Measurements from ENCODE around the gene MAX.

MAX gene

DNA sequence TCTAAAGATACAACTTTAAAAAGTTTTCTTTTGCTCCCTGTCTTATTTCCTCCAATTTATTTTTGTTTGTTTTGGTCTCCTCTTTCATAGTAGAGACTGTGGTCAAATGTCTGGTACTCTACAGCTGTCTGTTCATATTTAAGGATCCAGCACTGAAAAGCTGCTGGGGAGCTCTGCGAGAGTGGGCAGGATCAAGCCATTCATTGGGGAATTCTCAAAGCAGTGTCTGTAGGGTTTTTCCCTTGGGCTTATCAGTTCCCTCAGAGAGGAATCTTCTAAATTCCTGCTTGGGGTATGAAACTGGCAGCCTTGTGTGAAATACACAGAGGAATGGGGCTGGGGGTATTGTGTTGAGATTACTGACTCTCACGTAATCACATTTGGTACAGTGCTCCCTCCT is 63.4 kb downstream of the MAX start:
- H3K27ac ChIP-seq (ENCODE audit: low read length) = no peak overlapping the region
- no peak overlapping the region for H3K9ac ChIP-seq (ENCODE audit: low read length)
- H3K9me3 ChIP-seq (replicated peaks; ENCODE audit: insufficient read depth, low read length) = no peaks in the 10 kb centered on the region
- no peaks in the 10 kb centered on the region for H3K79me2 ChIP-seq (ENCODE audit: low read length)
- TF ChIP-seq EZH2phosphoT487 (IDR thresholded peaks at IDR 0.05; ENCODE audit: low read length) = no peak
- TF ChIP-seq EZH2 (optimal IDR thresholded peaks at IDR 0.05; ENCODE audit: low read depth, low read length) = no peak
- TF ChIP-seq, protein P1, sequence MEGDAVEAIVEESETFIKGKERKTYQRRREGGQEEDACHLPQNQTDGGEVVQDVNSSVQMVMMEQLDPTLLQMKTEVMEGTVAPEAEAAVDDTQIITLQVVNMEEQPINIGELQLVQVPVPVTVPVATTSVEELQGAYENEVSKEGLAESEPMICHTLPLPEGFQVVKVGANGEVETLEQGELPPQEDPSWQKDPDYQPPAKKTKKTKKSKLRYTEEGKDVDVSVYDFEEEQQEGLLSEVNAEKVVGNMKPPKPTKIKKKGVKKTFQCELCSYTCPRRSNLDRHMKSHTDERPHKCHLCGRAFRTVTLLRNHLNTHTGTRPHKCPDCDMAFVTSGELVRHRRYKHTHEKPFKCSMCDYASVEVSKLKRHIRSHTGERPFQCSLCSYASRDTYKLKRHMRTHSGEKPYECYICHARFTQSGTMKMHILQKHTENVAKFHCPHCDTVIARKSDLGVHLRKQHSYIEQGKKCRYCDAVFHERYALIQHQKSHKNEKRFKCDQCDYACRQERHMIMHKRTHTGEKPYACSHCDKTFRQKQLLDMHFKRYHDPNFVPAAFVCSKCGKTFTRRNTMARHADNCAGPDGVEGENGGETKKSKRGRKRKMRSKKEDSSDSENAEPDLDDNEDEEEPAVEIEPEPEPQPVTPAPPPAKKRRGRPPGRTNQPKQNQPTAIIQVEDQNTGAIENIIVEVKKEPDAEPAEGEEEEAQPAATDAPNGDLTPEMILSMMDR (IDR thresholded peaks at IDR 0.05; ENCODE audit: low read length) = no peak
- H3K4me1 ChIP-seq (ENCODE audit: low read length) = no peaks in the 10 kb centered on the region
- no peaks in the 10 kb centered on the region for H3K9me2 ChIP-seq (replicated peaks; ENCODE audit: insufficient read depth, low read length)
- no peaks in the 10 kb centered on the region for H3F3A ChIP-seq (ENCODE audit: insufficient read depth, low read length)
- H3K4me3 ChIP-seq (ENCODE audit: low read length) = no peak overlapping the region
- H3K27me3 ChIP-seq (replicated peaks; ENCODE audit: insufficient read depth, low read length) = no peaks in the 10 kb centered on the region
- H3K36me3 ChIP-seq (replicated peaks; ENCODE audit: insufficient read depth, low read length) = no peaks in the 10 kb centered on the region
- DNase-seq = no peak
- H3K4me2 ChIP-seq (ENCODE audit: low read depth, low read length) = no peak overlapping the region
- H2AFZ ChIP-seq (ENCODE audit: low read length) = no peak overlapping the region
- H4K20me1 ChIP-seq (ENCODE audit: insufficient read depth, low read length) = no peaks in the 10 kb centered on the region

DNA sequence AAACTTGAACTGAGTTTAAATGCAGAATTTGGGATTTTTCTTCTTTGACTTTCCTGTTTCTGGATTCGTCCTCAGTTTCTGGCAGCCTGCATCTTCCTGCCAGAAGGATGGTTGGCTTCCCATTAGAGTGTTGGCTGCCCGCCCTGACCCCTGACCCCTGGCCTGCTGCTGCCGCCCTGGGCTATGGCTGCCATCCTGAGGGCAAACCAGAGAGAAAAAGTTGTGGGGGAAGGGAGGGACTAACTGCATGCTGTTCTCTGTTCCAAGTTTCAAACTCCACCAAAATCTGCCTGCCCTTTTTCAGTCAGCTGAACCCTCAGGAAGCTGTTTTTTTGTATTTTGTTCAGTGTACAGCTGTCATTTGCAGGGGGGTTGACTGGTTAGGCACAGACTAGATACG is 67.3 kb downstream of the MAX start:
- Histone ChIP-seq H3K4me3 (ENCODE audit: low read length) (no peak overlapping the region), H3F3A (ENCODE audit: insufficient read depth, low read length) (no peaks in the 10 kb centered on the region), H3K27me3 (replicated peaks; ENCODE audit: insufficient read depth, low read length) (no peaks in the 10 kb centered on the region), H4K20me1 (ENCODE audit: insufficient read depth, low read length) (no peaks in the 10 kb centered on the region), H3K9me2 (replicated peaks; ENCODE audit: insufficient read depth, low read length) (no peaks in the 10 kb centered on the region), H3K9ac (ENCODE audit: low read length) (no peak overlapping the region), H3K79me2 (ENCODE audit: low read length) (no peaks in the 10 kb centered on the region), H3K9me3 (replicated peaks; ENCODE audit: insufficient read depth, low read length) (no peaks in the 10 kb centered on the region), H3K4me2 (ENCODE audit: low read depth, low read length) (no peak overlapping the region), H2AFZ (ENCODE audit: low read length) (no peak overlapping the region), H3K36me3 (replicated peaks; ENCODE audit: insufficient read depth, low read length) (no peaks in the 10 kb centered on the region), H3K27ac (ENCODE audit: low read length) (no peak overlapping the region), H3K4me1 (ENCODE audit: low read length) (no peaks in the 10 kb centered on the region)
- no peak for DNase-seq
- TF ChIP-seq EZH2phosphoT487 (IDR thresholded peaks at IDR 0.05; ENCODE audit: low read length) (no peak), EZH2 (optimal IDR thresholded peaks at IDR 0.05; ENCODE audit: low read depth, low read length) (no peak)
- TF ChIP-seq, protein P1 (IDR thresholded peaks at IDR 0.05; ENCODE audit: low read length) = no peak

- no peak overlapping the region for H3K4me3 ChIP-seq (ENCODE audit: low read length)
- H3K79me2 ChIP-seq (ENCODE audit: low read length) = no peaks in the 10 kb centered on the region
- DNase-seq = no peak
- H3K9me2 ChIP-seq (replicated peaks; ENCODE audit: insufficient read depth, low read length) = no peaks in the 10 kb centered on the region
- H3K9me3 ChIP-seq (replicated peaks; ENCODE audit: insufficient read depth, low read length) = no peaks in the 10 kb centered on the region
- H3K4me1 ChIP-seq (ENCODE audit: low read length) = no peaks in the 10 kb centered on the region
- no peaks in the 10 kb centered on the region for H4K20me1 ChIP-seq (ENCODE audit: insufficient read depth, low read length)
- no peak overlapping the region for H3K27ac ChIP-seq (ENCODE audit: low read length)
- TF ChIP-seq EZH2phosphoT487 (IDR thresholded peaks at IDR 0.05; ENCODE audit: low read length) = no peak
- TF ChIP-seq, protein P1 (IDR thresholded peaks at IDR 0.05; ENCODE audit: low read length) = no peak
- no peak for TF ChIP-seq EZH2 (optimal IDR thresholded peaks at IDR 0.05; ENCODE audit: low read depth, low read length)
- no peak overlapping the region for H3K4me2 ChIP-seq (ENCODE audit: low read depth, low read length)
- H3K27me3 ChIP-seq (replicated peaks; ENCODE audit: insufficient read depth, low read length) = no peaks in the 10 kb centered on the region
- H3K9ac ChIP-seq (ENCODE audit: low read length) = no peak overlapping the region
- H2AFZ ChIP-seq (ENCODE audit: low read length) = no peak overlapping the region
- no peaks in the 10 kb centered on the region for H3F3A ChIP-seq (ENCODE audit: insufficient read depth, low read length)
- H3K36me3 ChIP-seq (replicated peaks; ENCODE audit: insufficient read depth, low read length) = no peaks in the 10 kb centered on the region
These were observed 68.3 kb downstream of the MAX start for GRCh38 chr14:65034021-65034420.

All from MM.1S (cell line).